H1 (cell line): ENCODE measurements around the gene KCNA10. TPM values are rescaled to one million over a fixed set of nuclear protein-coding genes. Genes with fewer than 3 reads are reported as not detected.

ENCODE experiments used
- CTCF ChIA-PET: fragments of 300-600 bp; sonication (Branson Sonifier 250); formaldehyde crosslinking; loops from one replicate; lab custom pipeline; 2021; ENCODE audit not compliant: partially characterized antibody; lab: Charles Lee
- POLR2A ChIA-PET: fragments of 300-600 bp; sonication (Branson Sonifier 250); formaldehyde crosslinking; loops from one replicate; lab custom pipeline; 2021; ENCODE audit warnings: inconsistent platforms; ENCODE audit not compliant: partially characterized antibody; lab: Charles Lee
- DNase-seq, 2 experiments: peaks; one replicate each; pipeline versions ENCODE4 v3.0.0 to v3.0.0-alpha.2; 2010 to 2022; ENCODE audit warnings: low spot score in 2 of 2, low read depth in 1 of 2, mixed read lengths in 1 of 2
- FAIRE-seq: peaks from 2 replicates; lab custom pipeline; 2011; peaks lifted over from hg19 to GRCh38; lab: Jason Lieb, UNC
- H2AFZ ChIP-seq: 2 replicates; pipeline ENCODE4 v1.8.1; 2012; ENCODE audit warnings: low read length, inconsistent platforms
- H2AK5ac ChIP-seq: 2 replicates; pipeline ENCODE4 v1.6.1; 2013; ENCODE audit warnings: low read depth, low read length
- H2BK120ac ChIP-seq: replicated peaks from 2 replicates; pipeline ENCODE3; 2013; ENCODE audit warnings: low read depth, low read length, inconsistent platforms
- H2BK12ac ChIP-seq: 2 replicates; pipeline ENCODE4 v1.6.1; 2013; ENCODE audit warnings: low read depth, low read length
- H2BK15ac ChIP-seq: 2 replicates; pipeline ENCODE4 v1.6.1; 2013; ENCODE audit warnings: low read length
- H2BK20ac ChIP-seq: 2 replicates; pipeline ENCODE4 v1.6.1; 2013; ENCODE audit warnings: low read length
- H2BK5ac ChIP-seq: 2 replicates; pipeline ENCODE4 v1.6.1; 2013; ENCODE audit warnings: low read depth, low read length
- H3K14ac ChIP-seq: 2 replicates; pipeline ENCODE4 v1.6.1; 2013; ENCODE audit warnings: inconsistent platforms; ENCODE audit not compliant: insufficient read length
- H3K18ac ChIP-seq: 2 replicates; pipeline ENCODE4 v1.6.1; 2013; ENCODE audit warnings: low read length; ENCODE audit errors: extremely low read depth
- H3K23ac ChIP-seq: 2 replicates; pipeline ENCODE4 v1.6.1; 2013; ENCODE audit warnings: inconsistent platforms; ENCODE audit not compliant: insufficient read length
- H3K23me2 ChIP-seq: 2 replicates; pipeline ENCODE4 v1.6.1; 2013; ENCODE audit warnings: low read depth, low read length
- H3K27ac ChIP-seq: 2 replicates; pipeline ENCODE4 v1.6.1; 2011; ENCODE audit warnings: low read depth, low read length, inconsistent platforms
- H3K27me3 ChIP-seq, 4 experiments: replicated peaks in 1 of 4; 1 replicate in 1 of 4; 2 replicates in 3 of 4; pipeline versions ENCODE4 v1.6.1 to v1.8.1; 2011 to 2013; ENCODE audit warnings: low read length in 3 of 4, mild to moderate bottlenecking in 3 of 4, inconsistent platforms in 2 of 4, mixed read lengths in 2 of 4, moderate library complexity in 1 of 4; ENCODE audit not compliant: control insufficient read depth in 3 of 4, insufficient read depth in 3 of 4; ENCODE audit errors: extremely low read depth in 1 of 4
- H3K36me3 ChIP-seq, 4 experiments: 2 replicates each; pipeline versions ENCODE4 v1.6.1 to v1.8.1; 2011 to 2013; ENCODE audit warnings: mild to moderate bottlenecking in 4 of 4, low read length in 3 of 4, moderate library complexity in 2 of 4, control low read depth in 1 of 4, inconsistent platforms in 1 of 4; ENCODE audit not compliant: insufficient read depth in 4 of 4, control insufficient read depth in 2 of 4
- H3K4ac ChIP-seq: replicated peaks from 2 replicates; pipeline ENCODE3; 2013; ENCODE audit warnings: low read length, low read depth, mixed read lengths, inconsistent platforms; ENCODE audit not compliant: insufficient read length
- H3K4me1 ChIP-seq, 4 experiments: replicated peaks in 1 of 4; 1 replicate in 1 of 4; 2 replicates in 3 of 4; pipeline versions ENCODE4 v1.6.1 to v1.8.1; 2011 to 2013; ENCODE audit warnings: low read length in 3 of 4, inconsistent platforms in 2 of 4, mixed read lengths in 1 of 4; ENCODE audit not compliant: insufficient read depth in 4 of 4, control insufficient read depth in 3 of 4
- H3K4me2 ChIP-seq, 2 experiments: 2 replicates each; pipeline versions ENCODE4 v1.6.1 to v1.8.1; 2011 to 2013; ENCODE audit warnings: low read depth in 2 of 2, low read length in 2 of 2, control low read depth in 1 of 2, inconsistent platforms in 1 of 2, mild to moderate bottlenecking in 1 of 2; ENCODE audit not compliant: insufficient read depth in 1 of 2
- H3K4me3 ChIP-seq, 4 experiments: fragments of 200-600, 300-600 bp in 1 of 4; sonication (generic), shearing (Covaris generic), sonication (Bioruptor Twin) in 1 of 4; 2 replicates each; pipeline versions ENCODE4 v1.5.1 to v1.8.1; 2011 to 2016; ENCODE audit warnings: low read length in 4 of 4, low read depth in 3 of 4, control low read depth in 2 of 4, inconsistent platforms in 2 of 4, mild to moderate bottlenecking in 2 of 4, mixed read lengths in 1 of 4, moderate library complexity in 1 of 4; ENCODE audit not compliant: insufficient read depth in 2 of 4; ENCODE audit errors: extremely low read depth in 1 of 4
- H3K56ac ChIP-seq: replicated peaks from 2 replicates; pipeline ENCODE3; 2013; ENCODE audit warnings: low read depth, mild to moderate bottlenecking, mixed read lengths, low read length, inconsistent platforms; ENCODE audit not compliant: insufficient read length
- H3K79me1 ChIP-seq: 2 replicates; pipeline ENCODE4 v1.6.1; 2013; ENCODE audit warnings: low read depth, low read length, control low read depth
- H3K79me2 ChIP-seq, 2 experiments: 2 replicates each; pipeline versions ENCODE4 v1.6.1 to v1.8.1; 2012 to 2013; ENCODE audit warnings: low read length in 2 of 2, mild to moderate bottlenecking in 2 of 2, inconsistent platforms in 1 of 2; ENCODE audit not compliant: insufficient read depth in 2 of 2, control insufficient read depth in 1 of 2
- H3K9ac ChIP-seq, 4 experiments: replicated peaks in 1 of 4; 1 replicate in 1 of 4; 2 replicates in 3 of 4; pipeline versions ENCODE4 v1.6.1 to v1.8.1; 2011 to 2013; ENCODE audit warnings: low read depth in 3 of 4, low read length in 3 of 4, control low read depth in 2 of 4, mild to moderate bottlenecking in 2 of 4, moderate library complexity in 2 of 4, inconsistent platforms in 1 of 4; ENCODE audit errors: extremely low read depth in 1 of 4
- H3K9me3 ChIP-seq, 2 experiments: 2 replicates each; pipeline versions ENCODE4 v1.6.1 to v1.8.1; 2012 to 2013; ENCODE audit warnings: mild to moderate bottlenecking in 2 of 2, moderate library complexity in 2 of 2, control low read depth in 1 of 2, inconsistent platforms in 1 of 2, low read depth in 1 of 2, low read length in 1 of 2, mixed read lengths in 1 of 2; ENCODE audit not compliant: insufficient read depth in 2 of 2
- H4K20me1 ChIP-seq, 2 experiments: replicated peaks in 1 of 2; 2 replicates each; pipeline versions ENCODE3 to v1.8.1; 2011 to 2013; ENCODE audit warnings: inconsistent platforms in 2 of 2, low read length in 2 of 2, mild to moderate bottlenecking in 1 of 2; ENCODE audit not compliant: insufficient read depth in 2 of 2, control insufficient read depth in 1 of 2
- H4K5ac ChIP-seq: 2 replicates; pipeline ENCODE4 v1.6.1; 2013; ENCODE audit warnings: low read length, low read depth, mixed read lengths, inconsistent platforms; ENCODE audit not compliant: insufficient read length
- H4K8ac ChIP-seq: 2 replicates; pipeline ENCODE4 v1.8.0; 2013; ENCODE audit warnings: mild to moderate bottlenecking, moderate library complexity, low read length, inconsistent platforms; ENCODE audit not compliant: insufficient read depth; ENCODE audit errors: extremely low read depth
- H4K91ac ChIP-seq: replicated peaks from 2 replicates; pipeline ENCODE3; 2013; ENCODE audit warnings: low read length, mixed read lengths, inconsistent platforms; ENCODE audit not compliant: insufficient read length
- EZH2 ChIP-seq: fragments of 200-600 bp; sonication (generic); IDR thresholded peaks from 2 replicates; pipeline ENCODE4 v1.7.1; 2012; ENCODE audit warnings: low read depth, mild to moderate bottlenecking, moderate library complexity, low read length, inconsistent platforms; ENCODE audit not compliant: severe bottlenecking
- WGBS, 2 experiments: shearing (Covaris generic) in 1 of 2; methylation state at CpG; one replicate each; pipeline versions ENCODE4 v1.1.6 to v1.1.7; 2013 to 2015; ENCODE audit warnings: low lambda C conversion rate in 2 of 2, mixed read lengths in 2 of 2, inconsistent platforms in 1 of 2, low coverage in 1 of 2, missing lambda C conversion rate in 1 of 2; ENCODE audit not compliant: insufficient replicate concordance in 2 of 2, insufficient coverage in 1 of 2, insufficient read length in 1 of 2; ENCODE audit errors: extremely low coverage in 1 of 2, missing lambda C conversion rate in 1 of 2; 5-methylcytosine and 5-hydroxymethylcytosine counted together
- polyA plus RNA-seq, 7 experiments: library from polyadenylated mRNA; depleted of rRNA in 3 of 7; stranded (reverse) in 5 of 7; unstranded in 2 of 7; fragments of >200 nt in 5 of 7; fragments of 200-250 nt in 2 of 7; gene quantifications; 1 replicate in 5 of 7; 2 replicates in 1 of 7; 4 replicates in 1 of 7; pipeline versions ENCODE4 v1.2.1 to v1.2.3, GENCODE V29; 2011 to 2013; ENCODE audit warnings: missing spikeins in 2 of 7, mixed read lengths in 2 of 7
- total RNA-seq: library from RNA; stranded (reverse); fragmentation: NEBNext Ultra II Directional; extraction: Animal tissue kit (Norgen Biotek cat#: 25700); gene quantifications from 2 replicates; pipeline ENCODE4 v1.2.1, GENCODE V29; 2021
- TF ChIP-seq, protein P1 (sequence below), 3 experiments: IDR thresholded peaks; 1 replicate in 2 of 3; 2 replicates in 1 of 3; pipeline versions ENCODE4 v1.5.1 to v1.6.1; 2011; ENCODE audit warnings: low read length in 3 of 3, mild to moderate bottlenecking in 3 of 3, inconsistent platforms in 2 of 3, low read depth in 1 of 3, moderate library complexity in 1 of 3; ENCODE audit not compliant: insufficient read depth in 1 of 3; ENCODE audit errors: control extremely low read depth in 1 of 3

Gene KCNA10
- total and polyA plus RNA-seq, 2 of the 8 experiments (the other 6 are each of a cell fraction or from before 2014, with no cell fraction given) = not detected

DNA sequence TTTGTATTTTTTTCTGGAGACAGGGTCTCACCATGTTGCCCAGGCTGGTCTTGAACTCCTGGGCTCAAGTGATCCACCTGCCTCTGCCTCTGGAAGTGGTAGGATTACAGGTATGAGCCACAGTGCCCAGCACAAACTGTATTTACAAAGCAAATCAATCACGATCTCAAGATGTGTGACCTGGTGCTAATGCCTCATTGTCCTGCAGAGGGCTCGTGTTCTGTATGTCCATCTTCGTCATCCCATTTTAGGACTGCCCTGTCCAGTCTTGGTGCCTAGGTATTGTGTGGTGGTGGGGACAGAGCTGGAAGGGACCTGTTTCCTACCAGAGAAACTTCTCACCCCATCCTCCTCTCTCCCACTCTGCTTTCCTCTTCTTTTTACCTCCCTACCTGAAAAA, 47.8 kb downstream of the KCNA10 start:
- H3K4me3 ChIP-seq = no peak overlapping the region
- TF ChIP-seq EZH2 = no peak
- TF ChIP-seq, protein P1, sequence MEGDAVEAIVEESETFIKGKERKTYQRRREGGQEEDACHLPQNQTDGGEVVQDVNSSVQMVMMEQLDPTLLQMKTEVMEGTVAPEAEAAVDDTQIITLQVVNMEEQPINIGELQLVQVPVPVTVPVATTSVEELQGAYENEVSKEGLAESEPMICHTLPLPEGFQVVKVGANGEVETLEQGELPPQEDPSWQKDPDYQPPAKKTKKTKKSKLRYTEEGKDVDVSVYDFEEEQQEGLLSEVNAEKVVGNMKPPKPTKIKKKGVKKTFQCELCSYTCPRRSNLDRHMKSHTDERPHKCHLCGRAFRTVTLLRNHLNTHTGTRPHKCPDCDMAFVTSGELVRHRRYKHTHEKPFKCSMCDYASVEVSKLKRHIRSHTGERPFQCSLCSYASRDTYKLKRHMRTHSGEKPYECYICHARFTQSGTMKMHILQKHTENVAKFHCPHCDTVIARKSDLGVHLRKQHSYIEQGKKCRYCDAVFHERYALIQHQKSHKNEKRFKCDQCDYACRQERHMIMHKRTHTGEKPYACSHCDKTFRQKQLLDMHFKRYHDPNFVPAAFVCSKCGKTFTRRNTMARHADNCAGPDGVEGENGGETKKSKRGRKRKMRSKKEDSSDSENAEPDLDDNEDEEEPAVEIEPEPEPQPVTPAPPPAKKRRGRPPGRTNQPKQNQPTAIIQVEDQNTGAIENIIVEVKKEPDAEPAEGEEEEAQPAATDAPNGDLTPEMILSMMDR (IDR thresholded peaks at IDR 0.05; ENCODE audit: control extremely low read depth in 1 of 3, insufficient read depth in 1 of 3, low read depth in 1 of 3, low read length in 3 of 3) = peak in 1 of 3 experiments; percentile 28; a peak in 1 of 4 replicates
- TF ChIP-seq, all 59 proteins: peak for 1
- Histone ChIP-seq H3K4me2 (no peak overlapping the region), H3K27me3 (no peaks in the 10 kb centered on the region), H3K9me3 (no peaks in the 10 kb centered on the region), H4K20me1 (no peaks in the 10 kb centered on the region), H3K18ac (no peak overlapping the region), H3K56ac (no peak overlapping the region), H3K79me1 (no peaks in the 10 kb centered on the region; the same call in 1 of the 2 replicates), H3K79me2 (no peaks in the 10 kb centered on the region), H2AK5ac (no peak overlapping the region), H3K4ac (no peak overlapping the region), H2AFZ (no peak overlapping the region), H2BK120ac (no peak overlapping the region), H4K5ac (no peak overlapping the region), H3K23ac (no peak overlapping the region), H3K4me1 (no peaks in the 10 kb centered on the region), H2BK5ac (no peak overlapping the region), H3K14ac (no peak overlapping the region), H4K8ac (no peak overlapping the region), H2BK15ac (no peak overlapping the region), H3K23me2 (no peaks in the 10 kb centered on the region; the same call in 1 of the 2 replicates), H3K9ac (no peak overlapping the region), H2BK12ac (no peak overlapping the region), H3K27ac (no peak overlapping the region), H3K36me3 (no peaks in the 10 kb centered on the region), H4K91ac (no peak overlapping the region), H2BK20ac (no peak overlapping the region)
- FAIRE-seq (no peak), DNase-seq (no peak)
- ChIA-PET POLR2A (no interaction called here), CTCF (interaction anchor here (1.3 kb wide), 3 partner anchors 12 to 59 kb away, joined by 3 to 5 read pairs (median 3); no protein-coding TSS in a partner anchor)
- WGBS, 2 experiments = 100% methylated on average over 3 of the region's 3 CpGs; no CpG with 5 or more reads in 1 of the 2 experiments
